PFSK-1 (cell line): ENCODE measurements around the gene RANBP3.

ENCODE experiments used
- POLR2AphosphoS5 ChIP-seq: IDR thresholded peaks from 2 replicates; pipeline ENCODE4 v1.6.1; 2012; ENCODE audit warnings: low read depth, mild to moderate bottlenecking, control low read depth, low read length, moderate library complexity
- TAF1 ChIP-seq: IDR thresholded peaks from 2 replicates; pipeline ENCODE4 v1.6.1; 2012; ENCODE audit warnings: low read length, control low read depth, borderline replicate concordance; ENCODE audit not compliant: insufficient read depth

DNA sequence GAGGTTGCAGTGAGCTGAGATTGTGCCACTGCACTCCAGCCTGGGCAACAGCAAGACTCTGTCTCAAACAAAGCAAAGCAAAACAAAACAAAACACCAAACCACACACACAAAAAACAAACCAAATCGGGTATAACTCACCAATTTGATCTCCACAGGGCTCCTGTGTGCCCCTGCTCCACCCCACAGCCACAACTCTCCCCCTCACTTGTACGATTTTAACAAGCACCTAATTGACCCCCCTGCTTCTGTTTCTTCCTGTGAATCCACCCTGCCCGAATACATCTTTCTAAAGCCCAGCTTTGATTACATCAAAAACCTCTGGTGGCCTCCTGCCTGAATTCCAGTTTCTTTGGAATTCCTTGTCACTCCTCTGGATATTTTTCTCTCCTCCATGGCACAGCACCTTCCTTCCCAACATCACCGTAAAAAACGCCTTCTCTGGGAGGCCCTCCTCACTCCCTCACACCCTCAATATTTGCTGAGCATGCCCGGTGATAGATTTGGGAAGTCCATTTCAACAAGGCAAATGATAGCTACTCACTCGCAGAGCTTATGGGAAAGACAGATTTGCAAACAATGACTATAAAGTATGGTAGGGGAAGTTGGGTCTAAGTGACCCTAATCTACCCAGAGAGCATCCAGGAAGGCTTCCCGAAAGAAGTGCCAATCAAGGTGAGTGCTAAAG, 11.6 kb upstream of the RANBP3 start:
- TF ChIP-seq POLR2AphosphoS5 (no peak), TAF1 (no peak)
